GM21529 (cell line): ENCODE results near the gene SRSF1.
A peak's percentile ranks its signal among the peaks of the same experiment; 100 is the strongest.

Experiments
- ATAC-seq: cut with Tn5 transposase; IDR thresholded peaks from one replicate; pipeline ENCODE4 v1.9.1; 2021; ENCODE audit not compliant: unreplicated experiment

The SRSF1 gene

GRCh38 chr17:58019039-58019438 lies 12.0 kb upstream of the SRSF1 start:
- no peak for ATAC-seq

GRCh38 chr17:58010067-58010799 lies 3.2 kb upstream of the SRSF1 start:
- no peak for ATAC-seq

- peak; percentile 31 for ATAC-seq
Measured at GRCh38 chr17:58007781-58008706, 998 bp upstream of the SRSF1 start.

GRCh38 chr17:58006560-58006923 lies 504 bp downstream of the SRSF1 start:
- no peak for ATAC-seq

GRCh38 chr17:58005728-58006559 lies 1.1 kb downstream of the SRSF1 start:
- ATAC-seq, result no peak

- ATAC-seq, result no peak
Measured at GRCh38 chr17:58005031-58005727, 1.9 kb downstream of the SRSF1 start.

GRCh38 chr17:58004060-58004459 lies 3.0 kb downstream of the SRSF1 start:
- no peak for ATAC-seq

- ATAC-seq, result no peak
Measured at GRCh38 chr17:58002973-58003372, 4.1 kb downstream of the SRSF1 start.

GRCh38 chr17:58002154-58002948 lies 4.7 kb downstream of the SRSF1 start:
- no peak for ATAC-seq

GRCh38 chr17:58001461-58002124 lies 5.5 kb downstream of the SRSF1 start:
- ATAC-seq, result no peak

- no peak for ATAC-seq
Measured at GRCh38 chr17:57999496-58000017, 7.5 kb downstream of the SRSF1 start.

- ATAC-seq, result no peak
Measured at GRCh38 chr17:57999010-57999495, 8.0 kb downstream of the SRSF1 start.

- ATAC-seq, result no peak
Measured at GRCh38 chr17:57997085-57997809, 9.8 kb downstream of the SRSF1 start.

GRCh38 chr17:57995076-57995956 lies 11.7 kb downstream of the SRSF1 start:
- peak; percentile 57 for ATAC-seq

GRCh38 chr17:57994436-57994835 lies 12.6 kb downstream of the SRSF1 start:
- no peak for ATAC-seq

GRCh38 chr17:57993471-57994365 lies 13.3 kb downstream of the SRSF1 start:
- ATAC-seq, result no peak
